NCI-H187 treated with DMSO at 0.1 percent for 48 hours (cell line): ENCODE data around the gene CALU.
A peak's percentile ranks its signal among the peaks of the same experiment; 100 is the strongest.

ENCODE experiments used
- DNase-seq: peaks from one replicate; lab custom pipeline; 2025; lab: John Stamatoyannopoulos, UW

Gene CALU

DNA sequence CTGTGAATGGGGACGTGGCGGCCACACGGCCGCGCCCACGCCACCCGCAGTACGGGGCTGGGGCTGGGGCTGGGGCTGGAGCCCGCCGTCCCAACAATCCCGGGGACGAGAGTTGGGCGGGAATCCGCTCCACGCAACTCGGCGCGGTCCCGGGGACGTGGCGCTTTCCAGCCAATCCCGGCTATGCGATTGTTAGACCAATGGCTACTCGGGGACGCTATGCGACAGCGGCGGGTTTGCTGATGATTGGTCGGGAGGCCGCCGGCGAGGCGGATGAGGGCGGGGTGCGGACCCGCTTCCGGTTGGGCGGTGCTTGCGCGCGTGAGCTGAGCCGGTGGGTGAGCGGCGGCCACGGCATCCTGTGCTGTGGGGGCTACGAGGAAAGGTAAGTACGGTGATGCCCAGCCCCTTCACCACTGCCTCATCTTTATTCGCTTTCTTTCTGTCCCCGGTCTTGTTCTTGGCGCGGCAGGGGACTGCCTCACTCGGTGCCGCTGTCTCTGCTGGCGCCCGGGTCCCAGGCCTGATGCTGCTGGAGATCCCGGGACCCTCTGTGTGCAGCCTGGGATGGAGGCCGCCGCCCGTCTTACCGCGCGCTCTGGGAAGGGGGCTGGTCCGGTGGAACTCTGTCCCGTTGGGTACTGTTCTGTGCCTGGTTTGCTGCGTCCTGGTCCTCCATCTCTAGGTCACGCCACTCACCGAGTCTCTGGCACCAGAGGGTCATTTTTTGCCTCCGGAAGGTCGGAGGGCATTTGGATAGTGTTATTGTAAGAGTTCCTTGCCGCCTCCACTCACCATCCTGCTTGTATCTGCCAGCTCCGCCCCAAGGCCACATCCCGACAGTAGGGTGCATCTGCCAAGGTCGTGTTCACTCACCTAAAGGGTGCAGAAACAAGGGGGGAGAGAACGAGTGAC, at the start of gene CALU:
Gene CALU (plus strand): TSS at position 312 of the 915 bp plus-strand sequence. CDS start 9,225 bp downstream, outside the sequence.
- DNase-seq = peak; percentile 85

GRCh38 chr7:128691227-128691626, 47.9 kb upstream of the CALU start:
- DNase-seq = no peak

GRCh38 chr7:128692623-128693270, 46.4 kb upstream of the CALU start:
- DNase-seq = no peak

DNA sequence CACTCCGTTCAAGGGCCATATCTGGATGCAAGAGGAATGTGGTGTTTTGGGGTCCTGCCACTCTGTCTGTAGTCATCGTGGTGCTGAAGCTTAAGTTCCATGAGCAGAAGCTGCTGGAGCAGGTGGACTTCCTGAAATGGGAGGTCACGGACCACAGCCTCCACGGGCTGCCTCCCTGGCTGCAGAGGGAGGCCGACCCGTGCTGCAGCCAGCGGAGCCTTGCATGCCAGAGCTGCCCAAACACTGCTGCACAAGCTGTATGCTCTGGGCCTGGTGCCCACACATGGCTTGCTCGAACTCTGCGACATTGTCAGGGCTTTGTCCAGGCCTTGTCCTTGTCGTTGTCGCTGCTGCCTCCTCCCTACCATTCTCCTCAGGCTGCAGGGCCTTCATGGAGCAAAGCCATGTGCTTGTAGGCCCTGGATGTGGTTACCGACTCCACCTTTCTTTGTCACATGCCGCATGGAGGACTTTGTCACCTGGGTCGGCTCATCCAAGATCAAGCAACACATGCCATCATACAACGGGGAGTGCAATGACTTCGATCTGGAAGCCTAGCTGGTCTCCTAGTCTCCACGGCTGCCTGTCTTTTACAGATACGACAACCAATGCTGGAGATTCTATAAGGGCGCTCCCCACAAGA, 45.7 kb upstream of the CALU start:
- no peak for DNase-seq

- DNase-seq = no peak
Observed at GRCh38 chr7:128694738-128695137, 44.4 kb upstream of the CALU start.

DNA sequence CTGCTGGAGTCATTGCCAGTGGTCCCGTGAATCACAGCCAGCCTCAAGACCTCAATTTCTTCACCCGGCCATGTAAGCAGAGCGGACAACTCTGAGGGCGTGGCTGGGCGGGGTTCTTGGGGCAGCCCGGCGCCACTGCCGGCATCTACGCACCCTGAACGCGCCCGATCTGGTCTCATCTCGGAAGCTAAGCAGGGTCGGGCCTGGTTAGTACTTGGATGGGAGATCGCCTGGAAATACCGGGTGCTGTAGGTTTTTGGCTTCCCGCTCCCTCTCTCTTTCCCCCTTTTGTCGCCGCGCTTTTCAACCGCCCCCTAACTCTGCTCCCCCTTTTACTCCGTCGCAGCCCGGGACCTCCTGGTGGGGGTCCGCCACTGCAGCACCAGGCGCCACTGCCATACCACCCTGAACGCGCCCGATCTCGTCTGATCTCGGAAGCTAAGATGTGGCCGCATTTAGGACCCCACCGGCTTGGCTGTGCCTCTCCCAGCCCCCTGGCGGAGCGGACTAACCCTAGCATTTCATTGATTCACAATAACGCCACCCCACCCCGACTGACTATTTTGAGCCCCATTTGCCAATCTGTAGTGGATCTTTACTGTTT, 41.8 kb upstream of the CALU start:
- DNase-seq = no peak

GRCh38 chr7:128699196-128699712, 39.9 kb upstream of the CALU start:
- DNase-seq = no peak

- no peak for DNase-seq
Observed at GRCh38 chr7:128699895-128700294, 39.3 kb upstream of the CALU start.

DNA sequence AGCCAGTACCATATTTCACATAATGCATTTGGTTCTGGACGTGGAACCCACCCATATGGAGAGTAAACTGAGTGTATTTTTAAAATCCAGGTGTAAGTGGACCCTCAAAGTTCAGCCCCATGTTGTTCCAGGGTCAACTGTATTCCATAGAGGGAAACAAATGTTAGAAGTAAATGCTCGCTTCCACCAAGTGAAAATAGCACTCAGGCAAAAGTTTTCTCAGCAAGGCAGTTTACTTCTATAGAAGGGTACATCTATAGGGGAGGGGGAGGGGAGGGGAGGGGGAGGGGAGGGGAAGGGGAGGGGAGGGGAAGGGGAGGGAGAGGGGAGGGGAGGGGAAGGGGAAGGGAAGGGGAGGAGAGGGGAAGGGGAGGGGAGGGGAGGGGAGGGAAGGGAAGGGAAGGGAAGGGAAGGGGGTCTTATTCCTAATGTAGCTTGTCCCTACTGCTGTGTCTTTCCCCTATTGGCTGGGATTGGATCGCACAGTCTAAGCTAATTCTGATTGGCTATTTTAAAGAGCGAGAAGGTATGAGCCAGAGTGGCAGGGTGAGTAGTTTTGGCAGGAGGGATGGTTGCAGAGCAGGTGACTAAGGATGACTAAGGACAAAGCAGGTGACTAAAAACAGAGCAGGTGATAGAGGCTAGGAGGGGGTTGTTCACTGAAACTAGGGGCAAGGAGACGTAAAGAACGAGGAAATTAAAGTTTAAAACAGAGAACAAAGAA, 37.9 kb upstream of the CALU start:
- DNase-seq = no peak

GRCh38 chr7:128703609-128704241, 35.4 kb upstream of the CALU start:
- DNase-seq = no peak

DNA sequence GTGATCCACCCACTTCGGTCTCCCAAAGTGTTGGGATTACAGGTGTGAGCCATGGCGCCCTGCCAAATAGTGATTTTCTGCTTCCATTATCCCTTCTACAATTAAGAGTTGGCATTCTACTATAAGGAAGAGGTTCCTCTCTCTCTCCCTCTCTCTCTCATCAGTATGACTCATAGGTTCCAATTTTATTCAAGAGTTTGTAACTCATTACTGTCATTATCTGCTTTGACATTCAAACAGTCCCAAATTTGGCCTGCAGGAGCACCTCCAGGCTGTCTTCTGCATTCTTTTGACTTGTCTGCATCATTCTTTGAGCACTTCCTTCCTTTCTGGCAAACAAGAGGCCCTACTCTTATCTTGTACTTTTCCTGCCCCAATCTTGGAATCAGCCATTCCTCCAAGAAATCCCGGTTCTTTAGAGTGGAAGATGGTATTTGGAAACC, 33.2 kb upstream of the CALU start:
- DNase-seq = no peak

DNA sequence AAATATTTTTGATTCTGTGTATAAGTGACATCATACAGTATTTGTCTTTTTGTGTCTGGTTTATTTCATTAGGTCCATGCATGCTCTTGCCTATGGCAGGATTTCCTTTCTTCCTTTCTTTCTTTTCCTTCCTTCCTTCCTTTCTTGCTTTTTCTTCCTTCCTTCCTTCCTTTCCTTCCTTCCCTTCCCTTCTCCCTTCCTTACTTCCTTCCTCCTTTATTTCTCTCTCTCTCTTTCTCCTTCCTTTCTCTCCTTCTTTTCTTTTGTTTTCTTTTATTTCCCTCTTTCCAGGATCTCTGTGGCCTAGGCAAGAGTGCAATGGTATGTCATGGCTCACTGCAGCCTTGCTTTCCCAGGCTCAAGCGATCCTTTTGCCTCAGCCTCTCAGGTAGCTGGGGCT, 31.4 kb upstream of the CALU start:
- DNase-seq = no peak

DNA sequence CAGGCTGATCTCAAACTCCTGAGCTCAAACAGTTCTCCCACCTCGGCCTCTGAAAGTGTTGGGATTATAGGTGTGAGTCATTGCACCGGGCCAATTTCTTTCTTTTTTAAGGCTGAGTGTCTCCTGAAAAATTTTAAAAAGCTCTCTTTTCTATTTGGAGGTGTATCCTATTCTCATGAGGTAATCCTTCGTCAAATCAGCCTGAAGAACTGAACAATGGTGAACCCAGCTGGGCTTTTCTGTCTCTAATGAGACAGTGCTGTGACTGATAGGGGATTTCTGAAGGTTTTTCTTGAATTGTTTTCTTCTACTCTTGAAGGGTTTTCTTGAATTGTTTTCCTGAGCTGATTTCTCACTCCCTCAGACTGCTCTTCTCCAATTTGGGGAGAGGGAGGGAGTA, 30.9 kb upstream of the CALU start:
- DNase-seq = no peak

DNA sequence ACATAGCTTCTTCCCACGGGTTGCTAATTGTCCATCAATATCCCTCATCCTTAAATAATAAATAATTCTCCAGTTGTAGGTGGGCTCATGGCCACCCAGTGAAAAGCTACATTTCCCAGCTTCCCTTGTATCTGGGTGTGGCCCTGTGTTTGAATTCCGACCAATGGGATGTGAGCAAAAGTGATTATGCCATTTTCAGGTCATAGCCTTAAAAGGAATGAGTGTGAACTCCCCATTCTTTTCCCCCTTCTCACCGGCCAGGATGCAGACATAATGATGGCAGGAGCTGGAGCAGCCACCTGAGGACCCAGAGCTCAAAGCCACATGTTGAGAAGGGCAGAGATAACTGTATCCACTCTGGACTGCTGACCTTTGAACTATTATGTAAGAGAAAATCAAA, 30.3 kb upstream of the CALU start:
- no peak for DNase-seq

DNA sequence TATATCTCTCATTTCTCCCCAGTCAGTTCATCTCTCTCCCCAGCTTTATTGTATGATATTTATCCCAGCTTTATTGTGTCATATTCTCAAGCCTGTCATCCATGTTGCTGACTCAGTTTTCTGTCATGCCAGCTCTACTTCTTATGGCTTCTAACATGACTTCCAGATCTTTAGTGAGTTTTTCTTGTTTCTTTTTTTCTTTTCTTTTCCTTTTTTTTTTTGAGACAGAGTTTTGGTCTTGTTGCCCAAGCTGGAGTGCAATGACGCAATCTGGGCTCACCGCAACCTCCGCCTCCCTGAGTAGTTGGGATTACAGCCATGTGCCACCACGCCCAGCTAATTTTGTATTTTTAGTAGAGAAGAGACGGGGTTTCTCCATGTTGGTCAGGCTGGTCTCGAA, 28.7 kb upstream of the CALU start:
- DNase-seq = no peak

DNA sequence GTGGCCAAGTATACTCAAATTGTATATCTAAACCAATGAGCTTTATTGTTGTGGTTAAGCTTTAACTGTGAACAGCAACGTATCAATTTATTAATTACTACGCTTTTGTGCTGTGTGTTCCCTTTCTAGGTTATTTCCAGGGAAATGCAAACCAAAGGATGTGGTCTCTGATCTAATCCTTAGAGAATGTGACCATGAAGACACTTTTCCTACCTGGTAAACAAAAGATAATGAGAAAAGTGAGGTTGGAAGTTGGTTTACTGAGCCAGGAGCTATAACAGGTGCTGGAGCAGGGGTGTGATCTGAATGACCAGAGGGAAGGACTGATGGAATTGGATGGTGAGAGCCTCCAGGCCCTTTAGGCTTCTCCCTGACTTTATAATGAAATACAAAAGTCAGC, 25.4 kb upstream of the CALU start:
- DNase-seq = no peak

DNA sequence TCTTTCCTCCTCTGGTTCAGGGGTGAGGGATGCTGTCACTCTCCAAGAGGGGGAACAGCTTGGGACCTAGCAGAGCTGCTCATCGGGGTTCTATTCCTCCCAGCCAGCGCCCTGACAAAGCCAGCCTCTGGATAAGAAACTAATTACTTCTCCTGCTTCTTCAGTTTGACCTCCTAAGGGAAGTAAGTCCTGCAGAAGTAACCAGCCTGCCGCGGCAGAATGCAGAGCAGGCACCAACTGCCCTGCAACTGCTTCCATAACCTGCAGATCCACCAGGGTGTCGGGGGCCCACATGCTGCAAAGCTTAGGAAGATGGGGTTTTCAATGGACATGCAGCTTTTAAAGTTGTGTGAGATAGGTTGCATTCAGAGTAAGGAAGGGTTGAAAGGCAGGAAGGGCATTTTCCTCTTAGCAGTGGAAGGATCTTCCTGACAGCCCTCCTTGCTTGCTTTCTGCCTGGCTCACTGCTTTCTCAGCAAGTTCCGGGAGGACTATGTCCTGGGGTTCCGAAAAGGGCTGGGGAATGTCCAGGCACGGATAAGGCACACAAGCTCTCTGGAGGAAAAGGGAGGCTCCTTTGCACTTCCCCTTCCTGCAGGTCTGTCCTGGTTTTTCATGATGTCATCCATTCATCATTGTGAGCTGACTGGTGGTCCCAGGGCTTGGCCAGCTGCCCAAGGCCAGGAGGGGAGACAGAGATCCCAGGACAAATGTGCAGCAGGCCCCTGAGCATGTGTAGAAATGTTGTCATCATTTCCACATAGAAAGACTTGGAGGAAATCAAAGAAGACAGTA, 24.3 kb upstream of the CALU start:
- DNase-seq = no peak

DNA sequence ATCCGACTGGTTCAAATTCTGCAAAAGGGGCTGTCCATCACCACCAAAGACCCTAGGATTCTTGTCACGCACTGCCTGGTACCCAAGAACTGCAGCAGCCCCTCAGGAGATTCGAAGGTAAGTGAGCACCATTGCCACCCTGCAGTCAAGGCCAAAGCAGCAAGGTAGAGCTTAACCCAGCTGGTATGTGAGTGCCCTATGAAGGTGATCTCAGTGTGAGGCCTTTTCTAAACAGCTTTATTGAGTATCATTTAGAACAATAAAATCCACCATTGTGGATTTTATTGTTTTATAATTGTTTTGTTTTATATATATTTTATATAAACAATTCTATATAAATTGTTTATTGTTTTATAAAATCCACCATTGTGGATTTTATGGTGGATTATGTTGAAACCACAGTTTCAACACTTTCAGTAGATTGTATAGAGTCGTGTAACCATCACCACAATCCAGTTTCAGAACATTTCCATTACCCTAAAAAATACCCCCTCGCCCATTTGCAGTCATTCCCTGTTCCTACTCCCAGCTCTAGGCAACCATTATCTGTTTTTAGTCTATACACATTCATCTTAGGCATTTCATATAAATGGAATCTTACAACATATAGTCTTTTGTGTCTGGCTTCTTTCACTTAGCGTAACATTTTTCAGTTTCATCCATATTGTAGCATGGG, 20.1 kb upstream of the CALU start:
- no peak for DNase-seq

GRCh38 chr7:128721376-128721775, 17.8 kb upstream of the CALU start:
- DNase-seq = no peak

DNA sequence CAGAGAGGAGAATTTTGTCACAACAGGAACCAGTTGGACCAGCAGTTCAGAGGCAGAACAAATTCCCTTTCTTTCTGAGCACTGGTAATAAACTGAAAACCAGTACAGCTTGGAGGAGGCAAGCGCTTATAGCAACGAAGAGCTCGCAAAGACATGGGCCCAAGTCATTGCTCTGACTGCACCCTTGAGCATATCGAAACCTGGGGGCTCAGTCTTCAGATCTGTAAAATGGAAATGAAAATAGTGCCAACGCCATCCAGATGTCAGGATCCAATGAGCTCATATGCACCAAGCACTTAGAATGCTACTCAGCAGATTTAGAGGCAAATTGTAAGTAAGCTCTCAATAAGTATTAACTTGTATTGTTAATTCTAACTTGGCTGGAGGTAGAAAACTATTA, 14.4 kb upstream of the CALU start:
- DNase-seq = no peak
